Skeletal muscle satellite cell (primary cell): ENCODE results near the gene DIAPH3.

ENCODE experiments used
- H3K27me3 ChIP-seq: 2 replicates; pipeline ENCODE4 v1.7.0; 2013; ENCODE audit warnings: low read length; ENCODE audit not compliant: control insufficient read depth, insufficient read depth
- H3K36me3 ChIP-seq: 2 replicates; pipeline ENCODE4 v1.7.0; 2013; ENCODE audit warnings: mild to moderate bottlenecking, control low read depth, low read length; ENCODE audit not compliant: insufficient read depth
- H3K4me1 ChIP-seq: 2 replicates; pipeline ENCODE4 v1.7.0; 2013; ENCODE audit warnings: low read length; ENCODE audit not compliant: control insufficient read depth, insufficient read depth
- H3K4me2 ChIP-seq: 2 replicates; pipeline ENCODE4 v1.7.0; 2013; ENCODE audit warnings: mild to moderate bottlenecking, low read length
- H3K4me3 ChIP-seq: 2 replicates; pipeline ENCODE4 v1.7.0; 2013; ENCODE audit warnings: low read length
- H3K9ac ChIP-seq: 2 replicates; pipeline ENCODE4 v1.7.0; 2013; ENCODE audit warnings: mild to moderate bottlenecking, low read depth, low read length, moderate library complexity
- H3K9me3 ChIP-seq: replicated peaks from 2 replicates; pipeline ENCODE4 v1.7.0; 2013; ENCODE audit warnings: mild to moderate bottlenecking, control low read depth, low read length

DIAPH3 gene

DNA sequence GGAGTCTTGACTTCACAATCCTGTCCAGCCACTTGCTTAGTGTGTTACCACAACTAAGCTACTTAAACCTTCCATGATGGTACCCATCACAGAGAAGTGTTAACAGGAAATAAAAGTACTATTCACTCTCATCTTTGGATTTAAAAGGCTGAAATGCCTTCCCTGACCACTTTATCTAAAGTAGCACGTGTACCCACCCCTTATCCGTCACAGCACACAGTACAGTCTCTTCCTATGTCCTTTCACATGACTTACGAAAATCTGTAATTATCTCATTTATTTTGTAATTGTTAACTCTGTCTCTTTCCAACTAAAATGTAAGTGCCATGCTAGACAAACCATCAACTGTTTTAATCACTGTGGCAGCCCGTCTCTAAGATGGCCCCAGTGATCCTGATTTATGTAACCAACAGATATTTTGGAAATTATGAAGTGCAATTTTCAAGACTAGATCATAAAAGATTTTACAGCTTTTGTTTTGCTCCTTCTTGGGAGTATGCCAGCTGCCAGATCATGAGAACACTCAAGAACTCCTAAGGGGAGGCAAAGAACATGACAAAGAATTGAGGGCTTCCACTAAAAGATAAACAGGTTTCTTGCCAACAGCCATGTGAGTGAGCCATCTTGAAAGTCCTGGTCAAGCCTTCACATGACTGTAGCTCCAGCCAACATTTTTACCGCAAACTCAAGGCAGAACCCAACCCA is 44.9 kb downstream of the DIAPH3 start:
- Histone ChIP-seq H3K27me3 (no peaks in the 10 kb centered on the region), H3K4me3 (no peak overlapping the region), H3K36me3 (no peaks in the 10 kb centered on the region), H3K4me1 (no peaks in the 10 kb centered on the region), H3K9ac (no peak overlapping the region), H3K9me3 (no peaks in the 10 kb centered on the region), H3K4me2 (no peak overlapping the region)

DNA sequence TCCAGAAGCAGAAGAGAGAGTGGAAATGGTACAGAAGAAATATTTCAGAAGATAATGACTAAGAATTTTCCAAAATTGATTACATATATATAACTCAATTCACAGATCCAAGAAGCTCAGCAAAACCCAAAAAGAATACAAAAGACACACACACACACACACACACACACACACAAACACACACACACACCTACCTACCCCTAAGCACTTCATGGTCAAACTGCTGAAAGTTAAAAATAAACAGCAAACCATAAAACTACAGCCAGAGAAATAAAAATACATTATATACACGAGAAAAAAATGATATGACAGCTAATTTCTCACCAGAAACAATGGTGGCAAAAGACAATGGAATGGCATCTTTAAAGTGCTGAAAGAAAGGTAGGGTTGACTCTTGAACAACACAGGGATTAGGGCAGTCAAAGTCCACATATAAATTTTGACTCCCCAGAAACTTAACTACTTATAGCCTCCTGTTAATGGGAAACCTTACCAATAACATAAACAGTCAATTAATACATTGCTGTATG is 49.2 kb downstream of the DIAPH3 start:
- Histone ChIP-seq H3K4me2 (no peak overlapping the region), H3K27me3 (no peaks in the 10 kb centered on the region), H3K9me3 (no peaks in the 10 kb centered on the region), H3K36me3 (no peaks in the 10 kb centered on the region), H3K9ac (no peak overlapping the region), H3K4me3 (no peak overlapping the region), H3K4me1 (peaks cover 13% of the 10 kb centered on the region)

DNA sequence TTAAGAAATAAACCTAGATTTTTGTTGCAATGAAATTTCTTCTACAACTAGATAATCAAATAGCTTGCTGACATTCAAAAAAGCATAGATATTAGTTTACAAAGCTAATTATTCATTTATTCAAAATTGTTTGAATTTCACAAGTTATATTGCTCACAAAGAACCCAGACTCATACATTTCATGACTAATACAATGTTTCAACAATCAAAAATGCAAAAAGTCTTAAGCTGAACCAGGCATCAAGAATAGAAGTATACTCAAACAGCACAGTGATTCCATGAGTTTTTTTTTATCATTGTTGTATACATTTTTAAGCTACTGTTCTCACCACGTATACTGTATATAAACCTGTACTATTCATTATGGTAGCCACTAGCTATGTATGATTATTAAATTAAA is 51.0 kb downstream of the DIAPH3 start:
- Histone ChIP-seq H3K4me2 (no peak overlapping the region), H3K4me1 (peaks cover 13% of the 10 kb centered on the region), H3K36me3 (no peaks in the 10 kb centered on the region), H3K9ac (no peak overlapping the region), H3K9me3 (no peaks in the 10 kb centered on the region), H3K27me3 (no peaks in the 10 kb centered on the region), H3K4me3 (no peak overlapping the region)

DNA sequence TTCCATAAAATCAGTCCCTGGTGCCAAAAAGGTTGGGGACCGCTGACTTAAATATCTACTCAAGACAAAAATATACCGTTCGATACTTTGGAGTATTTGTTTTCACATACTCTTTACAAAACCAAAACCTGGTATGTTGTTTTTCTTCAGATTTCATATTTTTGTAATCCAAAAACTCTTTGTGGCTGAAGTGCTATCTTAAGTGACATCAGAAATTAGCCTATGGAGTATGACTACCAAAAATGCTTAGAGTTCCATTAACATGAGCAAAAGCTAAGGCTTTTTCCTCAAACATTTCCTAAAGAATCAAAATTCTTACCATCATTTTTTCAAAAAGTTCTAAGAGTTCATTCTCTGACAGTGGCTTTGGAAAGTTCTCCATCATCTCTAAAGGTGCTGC is 52.0 kb downstream of the DIAPH3 start:
- no peak overlapping the region for H3K4me2 ChIP-seq
- no peak overlapping the region for H3K4me3 ChIP-seq
- no peaks in the 10 kb centered on the region for H3K9me3 ChIP-seq
- H3K36me3 ChIP-seq, result no peaks in the 10 kb centered on the region
- no peak overlapping the region for H3K9ac ChIP-seq
- peaks cover 13% of the 10 kb centered on the region for H3K4me1 ChIP-seq
- H3K27me3 ChIP-seq, result no peaks in the 10 kb centered on the region

DNA sequence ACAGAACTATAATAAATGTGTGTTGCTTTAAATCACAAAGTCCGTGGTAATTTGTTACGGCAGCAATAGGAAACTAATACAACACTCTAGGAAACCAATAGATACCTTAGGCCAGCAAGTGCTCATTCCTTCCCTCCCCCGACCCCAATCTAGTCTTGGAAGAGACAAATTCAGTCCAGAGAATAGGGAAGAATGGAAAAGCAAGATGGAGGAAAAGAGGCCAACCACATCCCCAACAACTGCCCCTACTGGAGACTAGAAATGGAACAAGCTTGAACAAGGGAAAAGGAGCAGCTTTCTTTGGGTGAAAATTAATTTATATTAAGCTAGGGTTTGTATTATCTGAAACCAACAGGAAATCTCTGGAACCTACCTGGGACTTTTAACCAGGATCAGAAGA is 54.4 kb downstream of the DIAPH3 start:
- no peaks in the 10 kb centered on the region for H3K36me3 ChIP-seq
- no peak overlapping the region for H3K9ac ChIP-seq
- H3K9me3 ChIP-seq, result no peaks in the 10 kb centered on the region
- no peak overlapping the region for H3K4me3 ChIP-seq
- peaks cover 13% of the 10 kb centered on the region for H3K4me1 ChIP-seq
- H3K27me3 ChIP-seq, result no peaks in the 10 kb centered on the region
- H3K4me2 ChIP-seq, result no peak overlapping the region

DNA sequence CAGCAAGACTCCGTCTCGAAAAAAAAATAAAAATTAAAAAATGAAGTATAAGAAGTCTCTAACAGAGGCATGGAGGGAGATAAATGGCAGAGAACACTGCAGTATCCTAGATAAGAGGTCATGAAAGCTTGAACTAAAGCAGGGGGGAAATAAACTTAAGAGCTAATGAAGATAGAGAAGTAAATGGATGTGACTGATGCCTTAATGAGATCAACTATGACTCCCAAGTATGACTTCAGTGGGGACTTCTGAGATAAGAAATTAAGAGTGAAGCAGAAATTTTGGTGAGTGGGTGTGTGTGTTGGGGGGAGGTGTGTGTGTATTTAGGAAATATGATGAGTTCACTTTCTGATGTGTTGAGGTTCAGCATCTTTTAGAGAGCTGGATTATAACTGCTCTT is 55.1 kb downstream of the DIAPH3 start:
- Histone ChIP-seq H3K4me2 (no peak overlapping the region), H3K4me3 (no peak overlapping the region), H3K4me1 (peaks cover 13% of the 10 kb centered on the region), H3K9me3 (no peaks in the 10 kb centered on the region), H3K27me3 (no peaks in the 10 kb centered on the region), H3K36me3 (no peaks in the 10 kb centered on the region), H3K9ac (no peak overlapping the region)

DNA sequence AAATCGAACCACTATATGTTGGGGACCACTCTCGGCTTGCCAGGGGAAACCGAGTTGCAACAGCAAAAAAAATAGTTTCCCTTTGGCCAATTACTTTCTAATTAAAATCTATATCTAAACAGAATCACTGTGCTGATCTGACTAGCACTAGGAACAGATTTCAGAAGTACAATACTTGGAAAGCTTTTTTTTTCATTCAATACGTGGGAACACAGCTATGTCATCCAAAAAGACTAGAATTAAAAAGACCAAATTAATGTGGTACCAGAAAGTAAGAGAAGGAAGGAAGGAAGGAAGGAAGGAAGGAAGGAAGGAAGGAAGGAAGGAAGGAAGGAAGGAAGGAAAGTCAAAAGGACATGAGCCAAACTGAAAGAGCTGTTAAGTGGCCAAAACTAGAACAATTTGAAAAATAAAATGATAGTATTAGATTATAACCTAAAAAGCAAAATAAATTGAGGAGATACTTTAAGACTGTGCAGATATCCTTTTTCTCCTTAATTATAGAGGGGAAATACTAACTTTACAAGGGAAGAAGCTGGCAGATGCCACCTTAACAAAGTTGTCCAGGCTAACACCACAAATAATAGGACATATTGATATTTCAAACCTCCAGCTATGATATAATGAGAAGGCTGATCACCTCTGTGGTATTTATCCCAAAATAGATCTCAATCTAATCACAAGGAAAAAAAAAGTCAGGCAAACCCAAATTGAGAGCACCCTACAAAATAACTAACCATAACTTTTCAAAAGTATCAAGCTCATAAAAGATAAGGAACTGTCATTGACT is 63.9 kb downstream of the DIAPH3 start:
- Histone ChIP-seq H3K27me3 (no peaks in the 10 kb centered on the region), H3K9me3 (no peaks in the 10 kb centered on the region), H3K9ac (no peak overlapping the region), H3K4me1 (no peaks in the 10 kb centered on the region), H3K4me2 (no peak overlapping the region), H3K36me3 (no peaks in the 10 kb centered on the region), H3K4me3 (no peak overlapping the region)

DNA sequence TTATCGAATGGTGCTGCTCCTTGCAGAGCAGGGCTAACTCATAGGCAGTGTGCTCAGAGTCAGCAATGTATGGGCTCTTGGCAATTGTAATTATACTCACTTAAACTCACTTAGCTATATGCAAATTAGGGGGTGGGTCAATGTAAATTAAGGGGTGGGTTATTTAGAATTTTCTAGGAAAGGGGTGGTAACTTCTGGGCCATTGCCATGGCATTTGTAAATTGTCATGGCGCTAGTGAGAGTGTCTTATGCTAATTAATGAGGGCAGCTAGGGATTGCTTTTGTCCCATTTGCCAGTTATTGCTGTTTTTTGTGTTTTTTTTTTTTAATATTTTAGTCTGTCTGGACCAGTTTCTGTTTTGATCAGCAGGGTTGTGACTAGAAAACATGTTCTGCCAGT is 68.4 kb downstream of the DIAPH3 start:
- Histone ChIP-seq H3K4me2 (no peak overlapping the region), H3K4me1 (peaks cover 2% of the 10 kb centered on the region), H3K9me3 (no peaks in the 10 kb centered on the region), H3K27me3 (no peaks in the 10 kb centered on the region), H3K9ac (no peak overlapping the region), H3K36me3 (no peaks in the 10 kb centered on the region), H3K4me3 (no peak overlapping the region)

DNA sequence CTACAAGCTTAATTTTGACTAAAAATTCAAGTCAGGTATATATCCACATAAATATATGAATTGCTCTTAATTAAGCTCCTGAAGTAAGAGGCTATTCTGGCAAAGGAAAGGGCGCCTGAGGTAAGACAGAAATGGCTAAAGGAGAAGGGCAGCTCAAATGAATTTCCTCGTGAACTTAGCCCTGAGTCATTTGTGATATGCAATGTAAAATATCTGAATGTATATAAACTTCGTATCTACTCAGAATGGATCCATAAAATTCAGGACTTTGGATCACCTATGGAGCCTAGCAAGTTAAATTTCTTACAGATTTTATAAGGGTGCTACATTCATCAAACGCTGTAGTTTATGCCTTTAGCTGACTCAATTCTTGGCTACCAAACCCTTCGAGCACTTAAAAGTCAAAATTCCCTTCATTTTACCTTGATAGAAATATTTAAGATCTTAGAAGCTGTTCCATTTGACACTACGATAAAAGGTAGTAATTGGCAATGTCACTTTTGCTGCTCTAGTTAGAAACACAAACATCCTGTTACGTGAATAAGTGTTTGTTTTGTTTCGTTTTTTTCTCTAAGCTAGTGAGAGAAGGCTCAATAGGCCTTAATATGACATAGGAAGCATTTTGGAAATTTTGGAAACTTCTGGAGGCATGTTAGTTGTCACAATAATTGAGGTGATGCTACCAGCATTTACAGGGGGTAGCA is 69.2 kb downstream of the DIAPH3 start:
- no peak overlapping the region for H3K9ac ChIP-seq
- H3K4me2 ChIP-seq, result no peak overlapping the region
- no peaks in the 10 kb centered on the region for H3K27me3 ChIP-seq
- H3K36me3 ChIP-seq, result no peaks in the 10 kb centered on the region
- H3K4me3 ChIP-seq, result no peak overlapping the region
- peaks cover 7% of the 10 kb centered on the region for H3K4me1 ChIP-seq
- no peaks in the 10 kb centered on the region for H3K9me3 ChIP-seq

DNA sequence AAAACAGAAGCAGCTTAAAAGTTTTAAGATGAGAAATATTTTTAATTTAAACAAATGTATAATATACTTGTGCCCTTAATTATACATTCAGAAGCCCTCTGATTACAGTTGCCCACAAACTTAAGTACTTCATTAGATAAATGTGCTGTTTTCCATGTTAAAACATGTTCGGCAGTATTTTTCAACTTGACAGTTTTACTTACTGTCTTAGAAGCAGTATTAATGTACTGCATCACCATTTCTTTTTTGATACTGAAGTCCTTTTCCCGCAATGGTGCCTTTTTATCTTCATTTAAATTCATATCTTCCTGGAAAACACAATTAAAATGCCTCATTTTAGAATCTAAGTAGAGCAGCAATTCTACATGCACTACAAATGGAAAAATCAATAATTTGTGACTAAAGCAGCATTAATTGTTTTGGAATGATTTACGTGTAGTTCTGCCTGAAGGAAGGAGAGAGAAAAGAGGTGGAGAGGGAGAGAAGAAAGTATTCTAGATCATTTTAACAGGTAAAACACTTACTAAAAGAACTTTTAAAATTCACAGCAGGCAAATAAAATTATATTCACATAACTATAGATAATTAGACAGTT is 70.2 kb downstream of the DIAPH3 start:
- no peaks in the 10 kb centered on the region for H3K27me3 ChIP-seq
- H3K9me3 ChIP-seq, result no peaks in the 10 kb centered on the region
- no peak overlapping the region for H3K4me2 ChIP-seq
- H3K4me3 ChIP-seq, result no peak overlapping the region
- H3K4me1 ChIP-seq, result peaks cover 7% of the 10 kb centered on the region
- no peaks in the 10 kb centered on the region for H3K36me3 ChIP-seq
- no peak overlapping the region for H3K9ac ChIP-seq

DNA sequence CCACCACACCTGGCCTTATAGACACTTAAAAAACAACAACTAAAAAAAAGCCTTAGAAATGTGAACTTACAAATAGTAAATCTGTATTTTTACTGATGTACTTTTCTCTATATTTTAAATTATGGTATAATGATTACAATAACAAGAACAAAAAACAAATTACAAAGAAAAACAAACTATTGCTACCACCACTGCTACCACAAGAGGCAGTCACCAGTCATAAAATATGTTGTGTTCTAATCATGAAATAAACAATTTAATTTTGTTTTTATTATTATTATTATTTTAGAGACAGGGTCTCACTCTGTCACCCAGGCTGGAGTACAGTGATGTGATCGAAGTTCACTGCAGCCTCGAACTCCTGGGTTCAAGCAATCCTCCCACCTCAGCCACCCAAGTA is 72.2 kb downstream of the DIAPH3 start:
- Histone ChIP-seq H3K27me3 (no peaks in the 10 kb centered on the region), H3K9me3 (no peaks in the 10 kb centered on the region), H3K4me1 (peaks cover 7% of the 10 kb centered on the region), H3K9ac (no peak overlapping the region), H3K36me3 (no peaks in the 10 kb centered on the region), H3K4me2 (no peak overlapping the region), H3K4me3 (no peak overlapping the region)
